Sigmoid colon (tissue), 4 donors: ENCODE data around the gene CASP2.

ENCODE experiments used
- CTCF ChIP-seq, 4 experiments: fragments of 450-650 bp in 3 of 4; fragments of 200-600 bp in 1 of 4; IDR thresholded peaks; one replicate each; pipeline ENCODE4 v1.5.1; 2016 to 2019; ENCODE audit warnings: antibody characterized with exemption in 4 of 4, mild to moderate bottlenecking in 3 of 4, moderate library complexity in 2 of 4
- EP300 ChIP-seq, 4 donors: sonication (generic); formaldehyde crosslinking; IDR thresholded peaks; one replicate each; pipeline ENCODE4 v1.6.1; 2017; ENCODE audit warnings: antibody characterized with exemption in 4 of 4
- POLR2A ChIP-seq, 2 donors: fragments of 450-650 bp; IDR thresholded peaks; one replicate each; pipeline ENCODE4 v1.6.1; 2016; ENCODE audit warnings: antibody characterized with exemption in 2 of 2, mild to moderate bottlenecking in 2 of 2, moderate library complexity in 2 of 2

- TF ChIP-seq EP300 (IDR thresholded peaks at IDR 0.05) = no peak
- TF ChIP-seq CTCF (IDR thresholded peaks at IDR 0.05) = no peak
- TF ChIP-seq POLR2A (IDR thresholded peaks at IDR 0.05) = no peak
These were observed 37.1 kb downstream of the CASP2 start for GRCh38 chr7:143325240-143325639.
